Measurements from ENCODE around the gene PMEPA1.

- TF ChIP-seq, protein P1, sequence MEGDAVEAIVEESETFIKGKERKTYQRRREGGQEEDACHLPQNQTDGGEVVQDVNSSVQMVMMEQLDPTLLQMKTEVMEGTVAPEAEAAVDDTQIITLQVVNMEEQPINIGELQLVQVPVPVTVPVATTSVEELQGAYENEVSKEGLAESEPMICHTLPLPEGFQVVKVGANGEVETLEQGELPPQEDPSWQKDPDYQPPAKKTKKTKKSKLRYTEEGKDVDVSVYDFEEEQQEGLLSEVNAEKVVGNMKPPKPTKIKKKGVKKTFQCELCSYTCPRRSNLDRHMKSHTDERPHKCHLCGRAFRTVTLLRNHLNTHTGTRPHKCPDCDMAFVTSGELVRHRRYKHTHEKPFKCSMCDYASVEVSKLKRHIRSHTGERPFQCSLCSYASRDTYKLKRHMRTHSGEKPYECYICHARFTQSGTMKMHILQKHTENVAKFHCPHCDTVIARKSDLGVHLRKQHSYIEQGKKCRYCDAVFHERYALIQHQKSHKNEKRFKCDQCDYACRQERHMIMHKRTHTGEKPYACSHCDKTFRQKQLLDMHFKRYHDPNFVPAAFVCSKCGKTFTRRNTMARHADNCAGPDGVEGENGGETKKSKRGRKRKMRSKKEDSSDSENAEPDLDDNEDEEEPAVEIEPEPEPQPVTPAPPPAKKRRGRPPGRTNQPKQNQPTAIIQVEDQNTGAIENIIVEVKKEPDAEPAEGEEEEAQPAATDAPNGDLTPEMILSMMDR (IDR thresholded peaks at IDR 0.05; ENCODE audit: insufficient read depth, low read depth, low read length) = no peak
- no peak for TF ChIP-seq EZH2 (IDR thresholded peaks at IDR 0.05; ENCODE audit: insufficient read depth, low read length)
These were observed 57.8 kb downstream of the PMEPA1 start for GRCh38 chr20:57651881-57652605.
